AG04450 (cell line): Measurements from ENCODE around the gene DOC2B. TPM values are rescaled to one million over a fixed set of nuclear protein-coding genes. Genes with fewer than 3 reads are reported as not detected.

Experiments
- CTCF ChIA-PET: fragments of 300-600, 350-600 bp; formaldehyde crosslinking; extraction: SDS; loops from one replicate; lab custom pipeline; 2022; ENCODE audit warnings: antibody characterized with exemption, inconsistent platforms; lab: Charles Lee
- POLR2A ChIA-PET: fragments of 350-600 bp; formaldehyde crosslinking; extraction: SDS; loops from one replicate; lab custom pipeline; 2021; ENCODE audit warnings: antibody characterized with exemption, inconsistent platforms; lab: Yijun Ruan, JAX
- DNase-seq: peaks from one replicate; pipeline ENCODE4 v3.0.0-alpha.2; 2011; ENCODE audit warnings: low read depth, low spot score
- H3K27ac ChIP-seq: one replicate; pipeline ENCODE4 v1.5.1; 2012; ENCODE audit warnings: low read depth, low read length, control low read depth
- H3K27me3 ChIP-seq: one replicate; pipeline ENCODE4 v1.6.0; 2012; ENCODE audit warnings: low read length; ENCODE audit not compliant: control insufficient read depth, insufficient read depth
- H3K4me3 ChIP-seq: 2 replicates; pipeline ENCODE4 v1.5.1; 2011; ENCODE audit warnings: mild to moderate bottlenecking, low read depth, low read length, control low read depth
- H3K9me3 ChIP-seq: 2 replicates; pipeline ENCODE4 v1.5.1; 2012; ENCODE audit warnings: low read length; ENCODE audit not compliant: control insufficient read depth, insufficient read depth
- polyA plus RNA-seq: library from polyadenylated mRNA; depleted of rRNA; stranded (reverse); fragments of >200 nt; gene quantifications from 2 replicates; pipeline ENCODE4 v1.2.3, GENCODE V29; 2011
- TF ChIP-seq, protein P1 (sequence below): IDR thresholded peaks from 2 replicates; pipeline ENCODE4 v1.5.1; 2011; ENCODE audit warnings: low read depth, low read length, control low read depth, inconsistent platforms

The DOC2B gene
- polyA plus RNA-seq, 1 experiment = not detected

GRCh38 chr17:145671-146541 lies 35.5 kb downstream of the DOC2B start:
- POLR2A ChIA-PET = no interaction called here
- TF ChIP-seq, protein P1, sequence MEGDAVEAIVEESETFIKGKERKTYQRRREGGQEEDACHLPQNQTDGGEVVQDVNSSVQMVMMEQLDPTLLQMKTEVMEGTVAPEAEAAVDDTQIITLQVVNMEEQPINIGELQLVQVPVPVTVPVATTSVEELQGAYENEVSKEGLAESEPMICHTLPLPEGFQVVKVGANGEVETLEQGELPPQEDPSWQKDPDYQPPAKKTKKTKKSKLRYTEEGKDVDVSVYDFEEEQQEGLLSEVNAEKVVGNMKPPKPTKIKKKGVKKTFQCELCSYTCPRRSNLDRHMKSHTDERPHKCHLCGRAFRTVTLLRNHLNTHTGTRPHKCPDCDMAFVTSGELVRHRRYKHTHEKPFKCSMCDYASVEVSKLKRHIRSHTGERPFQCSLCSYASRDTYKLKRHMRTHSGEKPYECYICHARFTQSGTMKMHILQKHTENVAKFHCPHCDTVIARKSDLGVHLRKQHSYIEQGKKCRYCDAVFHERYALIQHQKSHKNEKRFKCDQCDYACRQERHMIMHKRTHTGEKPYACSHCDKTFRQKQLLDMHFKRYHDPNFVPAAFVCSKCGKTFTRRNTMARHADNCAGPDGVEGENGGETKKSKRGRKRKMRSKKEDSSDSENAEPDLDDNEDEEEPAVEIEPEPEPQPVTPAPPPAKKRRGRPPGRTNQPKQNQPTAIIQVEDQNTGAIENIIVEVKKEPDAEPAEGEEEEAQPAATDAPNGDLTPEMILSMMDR = no peak

DNA sequence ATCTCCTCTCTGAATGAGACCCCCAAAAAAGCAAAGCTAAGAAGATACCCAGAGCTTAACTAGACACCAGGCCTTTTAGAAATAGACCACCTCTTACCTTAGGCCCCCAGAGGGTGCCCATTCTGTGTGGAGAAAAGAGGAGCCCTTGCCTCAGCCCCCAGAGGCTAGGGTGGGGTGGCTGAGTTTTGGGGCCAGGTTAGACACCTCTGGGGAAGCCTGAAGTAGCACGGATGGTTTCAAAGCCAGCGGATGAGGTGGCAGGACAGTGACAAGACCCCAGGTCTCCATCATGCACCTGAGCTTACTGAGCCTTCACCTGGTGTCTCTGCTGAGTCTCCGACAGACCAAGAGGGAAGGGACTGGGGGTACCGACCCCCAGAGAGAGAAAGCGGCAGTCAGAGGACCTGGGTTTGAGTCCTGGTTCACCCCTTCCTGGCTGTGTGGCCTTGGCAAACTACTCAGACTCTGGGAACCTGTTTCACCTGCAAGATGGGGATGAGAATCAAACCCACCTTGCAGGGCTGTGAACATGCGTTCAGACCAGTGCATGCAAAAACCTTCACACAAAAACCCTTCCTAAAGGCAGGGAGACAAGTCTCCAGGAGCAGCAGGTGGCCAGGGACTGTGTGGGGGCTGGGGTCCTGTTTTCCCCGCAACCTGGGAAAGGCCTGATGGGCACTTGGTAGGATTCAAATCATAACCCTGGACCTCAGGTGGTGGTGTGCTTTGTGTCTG lies 36.3 kb downstream of the DOC2B start:
- no peak for DNase-seq
- POLR2A ChIA-PET = no interaction called here

More at GRCh38 chr17:145671-146541, 35.5 kb downstream of the DOC2B start:
- CTCF ChIA-PET = interaction anchor here (0.8 to 2.0 kb wide), 2 partner anchors 242 to 554 kb away, joined by 3 to 8 read pairs; no protein-coding TSS in a partner anchor
- no peak for DNase-seq
- no peaks in the 10 kb centered on the region for H3K9me3 ChIP-seq
- H3K4me3 ChIP-seq = no peak overlapping the region
- H3K27me3 ChIP-seq = peaks cover 5% of the 10 kb centered on the region
- H3K27ac ChIP-seq = no peak overlapping the region

DNA sequence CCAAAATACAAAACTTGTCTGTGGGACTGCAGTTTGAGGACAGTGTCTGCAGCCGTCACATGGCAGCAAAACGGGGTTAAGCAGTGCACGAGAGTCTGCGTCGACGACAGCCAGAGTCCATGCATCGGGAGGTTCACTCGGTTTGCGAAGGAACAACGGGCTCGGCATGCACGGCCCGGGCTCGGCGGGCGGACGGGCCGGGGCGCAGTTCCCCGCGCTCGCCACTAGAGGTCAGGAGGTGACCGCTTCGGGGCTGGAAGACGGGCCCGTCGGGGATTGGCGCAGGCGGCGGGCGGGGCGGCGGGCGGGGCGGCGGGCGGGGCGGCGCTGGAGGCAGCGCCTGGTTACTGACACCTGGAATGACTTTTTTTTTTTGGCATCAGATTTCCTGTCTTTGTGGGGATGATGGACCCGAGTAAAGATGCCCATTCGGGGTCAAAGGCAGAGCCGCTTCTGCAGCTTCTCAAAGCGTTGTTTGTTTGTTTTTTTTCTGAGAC lies 37.6 kb downstream of the DOC2B start:
- ChIA-PET CTCF (interaction anchor here (0.6 to 2.0 kb wide), 4 partner anchors 243 to 562 kb away, joined by 3 to 8 read pairs (median 4); no protein-coding TSS in a partner anchor), POLR2A (no interaction called here)
- no peaks in the 10 kb centered on the region for H3K9me3 ChIP-seq
- no peak overlapping the region for H3K27ac ChIP-seq
- H3K4me3 ChIP-seq = no peak overlapping the region
- TF ChIP-seq, protein P1 = peak; percentile 67
- peaks cover 5% of the 10 kb centered on the region for H3K27me3 ChIP-seq
- DNase-seq = peak; percentile 15

More for the DNA sequence above, 36.3 kb downstream of the DOC2B start:
- CTCF ChIA-PET = interaction anchor here (0.8 to 2.0 kb wide), 2 partner anchors 242 to 555 kb away, joined by 3 to 8 read pairs; no protein-coding TSS in a partner anchor
- no peak overlapping the region for H3K27ac ChIP-seq
- TF ChIP-seq, protein P1 = no peak
- H3K9me3 ChIP-seq = no peaks in the 10 kb centered on the region
- peaks cover 5% of the 10 kb centered on the region for H3K27me3 ChIP-seq
- no peak overlapping the region for H3K4me3 ChIP-seq

GRCh38 chr17:142876-143784 lies 38.3 kb downstream of the DOC2B start:
- TF ChIP-seq, protein P1 = no peak
- no peak overlapping the region for H3K4me3 ChIP-seq
- DNase-seq = no peak
- H3K9me3 ChIP-seq = no peaks in the 10 kb centered on the region
- CTCF ChIA-PET = interaction anchor here (1.5 to 2.0 kb wide), 2 partner anchors 244 to 557 kb away, joined by 5 to 8 read pairs; no protein-coding TSS in a partner anchor
- POLR2A ChIA-PET = no interaction called here
- H3K27ac ChIP-seq = no peak overlapping the region
- H3K27me3 ChIP-seq = peaks cover 5% of the 10 kb centered on the region
